Endothelial cell of umbilical vein (primary cell): ENCODE data around the gene OXSR1. TPM values are rescaled to one million over a fixed set of nuclear protein-coding genes. Genes with fewer than 3 reads are reported as not detected.

ENCODE experiments used
- BruUV-seq: library from RNA; stranded (reverse); fragments of 400-500 nt; replicated peaks from 2 replicates; lab custom pipeline; 2021; lab: Mats Ljungman, UMichigan
- CTCF ChIA-PET: fragments of 300-600, 350-600 bp; sonication (Branson Sonifier 250); formaldehyde crosslinking; loops from one replicate; lab custom pipeline; 2021; ENCODE audit warnings: antibody characterized with exemption, inconsistent platforms; lab: Charles Lee
- POLR2A ChIA-PET: fragments of 300-600, 350-600 bp; sonication (Branson Sonifier 250); formaldehyde crosslinking; loops from one replicate; lab custom pipeline; 2021; ENCODE audit warnings: antibody characterized with exemption, inconsistent platforms; lab: Charles Lee
- DNase-seq: peaks from one replicate; pipeline ENCODE4 v3.0.0-alpha.2; 2011; ENCODE audit warnings: low read depth, low spot score
- FAIRE-seq: peaks from 2 replicates; lab custom pipeline; 2011; peaks lifted over from hg19 to GRCh38; lab: Jason Lieb, UNC
- H2AFZ ChIP-seq: 2 replicates; pipeline ENCODE4 v1.6.0; 2012; ENCODE audit warnings: low read depth, low read length, control low read depth, inconsistent platforms
- H3K27ac ChIP-seq: 2 replicates; pipeline ENCODE4 v1.5.1; 2011; ENCODE audit warnings: low read depth, mild to moderate bottlenecking, control low read depth, low read length, moderate library complexity; ENCODE audit not compliant: insufficient read depth
- H3K27me3 ChIP-seq, 2 experiments: 2 replicates each; pipeline versions ENCODE4 v1.6.0 to v1.6.1; 2011; ENCODE audit warnings: low read length in 2 of 2, mixed read lengths in 1 of 2; ENCODE audit not compliant: control insufficient read depth in 2 of 2, insufficient read depth in 2 of 2
- H3K36me3 ChIP-seq, 2 experiments: 2 replicates in 1 of 2; 3 replicates in 1 of 2; pipeline ENCODE4 v1.5.1; 2011; ENCODE audit warnings: low read length in 2 of 2, mild to moderate bottlenecking in 1 of 2, moderate library complexity in 1 of 2; ENCODE audit not compliant: control insufficient read depth in 2 of 2, insufficient read depth in 2 of 2; ENCODE audit errors: extremely low read depth in 1 of 2
- H3K4me1 ChIP-seq: 3 replicates; pipeline ENCODE4 v1.5.1; 2011; ENCODE audit warnings: mild to moderate bottlenecking, low read length; ENCODE audit not compliant: control insufficient read depth, insufficient read depth; ENCODE audit errors: extremely low read depth
- H3K4me2 ChIP-seq: 2 replicates; pipeline ENCODE4 v1.6.1; 2011; ENCODE audit warnings: low read length, control low read depth, mixed read lengths; ENCODE audit not compliant: insufficient read depth
- H3K4me3 ChIP-seq, 3 experiments: fragments of 200-600 bp in 1 of 3; sonication (generic), shearing (Covaris generic) in 1 of 3; replicated peaks in 1 of 3; 2 replicates each; pipeline ENCODE4 v1.5.1; 2011 to 2016; ENCODE audit warnings: control low read depth in 3 of 3, low read length in 3 of 3, mild to moderate bottlenecking in 2 of 3, inconsistent platforms in 1 of 3, low read depth in 1 of 3, moderate library complexity in 1 of 3; ENCODE audit not compliant: insufficient read depth in 1 of 3
- H3K79me2 ChIP-seq: 2 replicates; pipeline ENCODE4 v1.6.0; 2012; ENCODE audit warnings: low read length, inconsistent platforms; ENCODE audit not compliant: control insufficient read depth, insufficient read depth
- H3K9ac ChIP-seq: replicated peaks from 2 replicates; pipeline ENCODE3; 2011; ENCODE audit warnings: low read length, control low read depth; ENCODE audit not compliant: insufficient read depth; ENCODE audit errors: extremely low read depth
- H3K9me1 ChIP-seq: replicated peaks from 3 replicates; pipeline ENCODE4 v1.6.0; 2011; ENCODE audit warnings: mild to moderate bottlenecking, low read length; ENCODE audit not compliant: control insufficient read depth, insufficient read depth; ENCODE audit errors: extremely low read depth
- H3K9me3 ChIP-seq: replicated peaks from 2 replicates; pipeline ENCODE4 v1.5.1; 2012; ENCODE audit warnings: low read length, inconsistent platforms; ENCODE audit not compliant: control insufficient read depth, insufficient read depth
- H4K20me1 ChIP-seq: replicated peaks from 2 replicates; pipeline ENCODE3; 2011; ENCODE audit warnings: mild to moderate bottlenecking, low read length; ENCODE audit not compliant: control insufficient read depth, insufficient read depth; ENCODE audit errors: extremely low read depth
- CTCF ChIP-seq, 2 donors: IDR thresholded peaks; 1 replicate in 1 of 2; 2 replicates in 1 of 2; pipeline ENCODE4 v1.5.1; 2011; ENCODE audit warnings: low read length in 2 of 2, mild to moderate bottlenecking in 2 of 2, moderate library complexity in 2 of 2, control low read depth in 1 of 2, inconsistent platforms in 1 of 2, low read depth in 1 of 2; ENCODE audit not compliant: insufficient read depth in 1 of 2; ENCODE audit errors: extremely low read depth in 1 of 2
- EZH2 ChIP-seq: IDR thresholded peaks from 2 replicates; pipeline ENCODE4 v1.6.1; 2012; ENCODE audit warnings: borderline replicate concordance, low read depth, mild to moderate bottlenecking, moderate library complexity, low read length, inconsistent platforms; ENCODE audit not compliant: severe bottlenecking
- FOS ChIP-seq: IDR thresholded peaks from 2 replicates; pipeline ENCODE4 v1.6.1; 2011; ENCODE audit warnings: mild to moderate bottlenecking, low read length, moderate library complexity, borderline replicate concordance; ENCODE audit not compliant: insufficient read depth
- GATA2 ChIP-seq: IDR thresholded peaks from 2 replicates; pipeline ENCODE4 v1.7.0; 2011; ENCODE audit warnings: low read depth, mild to moderate bottlenecking, moderate library complexity, mixed read lengths, low read length; ENCODE audit not compliant: insufficient read length, insufficient read depth
- JUN ChIP-seq: IDR thresholded peaks from 2 replicates; pipeline ENCODE4 v1.6.1; 2011; ENCODE audit warnings: borderline replicate concordance, low read depth; ENCODE audit not compliant: insufficient read length, insufficient read depth
- MAX ChIP-seq: IDR thresholded peaks from 2 replicates; pipeline ENCODE4 v1.6.1; 2011; ENCODE audit not compliant: insufficient read depth, insufficient read length
- MYC ChIP-seq: IDR thresholded peaks from one replicate; pipeline ENCODE4 v1.6.1; 2011; ENCODE audit warnings: mild to moderate bottlenecking, low read depth, low read length
- POLR2A ChIP-seq: IDR thresholded peaks from 2 replicates; pipeline ENCODE4 v1.6.1; 2012; ENCODE audit warnings: low read depth, mild to moderate bottlenecking, control low read depth, low read length
- POLR2AphosphoS5 ChIP-seq: IDR thresholded peaks from 2 replicates; pipeline ENCODE4 v1.6.1; 2012; ENCODE audit warnings: low read depth, mild to moderate bottlenecking, control low read depth, low read length, moderate library complexity; ENCODE audit not compliant: insufficient read depth
- dilution Hi-C: fragments of 300-500 bp; cut with MboI; formaldehyde crosslinking; loops from one replicate; pipeline ENCODE4 v1.15.0; 2019; ENCODE audit warnings: low sequenced_read_pairs; ENCODE audit not compliant: extremely low pct_ligation_motif_present
- intact Hi-C: fragments of 100-400 bp; cut with micrococcal nuclease; formaldehyde crosslinking; loops from one replicate; pipeline ENCODE4 v1.10.0; 2022
- polyA plus RNA-seq, 4 experiments: library from polyadenylated mRNA; depleted of rRNA in 3 of 4; stranded (reverse) in 3 of 4; unstranded in 1 of 4; fragments of >200 nt; gene quantifications; 2 replicates each; pipeline versions ENCODE4 v1.2.1 to v1.2.3, GENCODE V29; 2011 to 2012; ENCODE audit warnings: missing spikeins in 1 of 4
- total RNA-seq: library from RNA; stranded (reverse); gene quantifications from 2 replicates; pipeline ENCODE4 v1.2.3, GENCODE V29; 2021

The OXSR1 gene
- total and polyA plus RNA-seq, 2 donors (not counting 3 experiments of a cell fraction or from before 2014, with no cell fraction given), result 15.1 to 32.9 TPM

GRCh38 chr3:38245930-38246329 is 80.6 kb downstream of the OXSR1 start:
- no peak for TF ChIP-seq EZH2
- TF ChIP-seq JUN, result no peak
- TF ChIP-seq FOS, result no peak
- no peak for TF ChIP-seq GATA2
- no peak for TF ChIP-seq MYC
- TF ChIP-seq CTCF (IDR thresholded peaks at IDR 0.05; ENCODE audit: extremely low read depth in 1 of 2, insufficient read depth in 1 of 2, low read depth in 1 of 2, low read length in 2 of 2), result no peak
- no peak for TF ChIP-seq MAX
- TF ChIP-seq POLR2A, result no peak
- no peak for TF ChIP-seq POLR2AphosphoS5
- Histone ChIP-seq H3K4me1 (no peaks in the 10 kb centered on the region), H3K9me1 (no peaks in the 10 kb centered on the region), H3K4me2 (no peak overlapping the region), H3K9me3 (no peaks in the 10 kb centered on the region), H3K4me3 (no peak overlapping the region), H3K27me3 (no peaks in the 10 kb centered on the region), H3K9ac (no peak overlapping the region), H2AFZ (no peak overlapping the region), H4K20me1 (no peaks in the 10 kb centered on the region), H3K36me3 (peaks cover 0 to 9% of the 10 kb centered on the region in 2 experiments), H3K79me2 (no peaks in the 10 kb centered on the region), H3K27ac (no peak overlapping the region)
- intact Hi-C loops, result loop anchor here (2.0 kb wide), 1 partner anchor 109 kb away; the partner anchor contains the start of gene ACAA1
- CTCF ChIA-PET, result no interaction called here
- no TSS peak for BruUV-seq
- FAIRE-seq (no peak), DNase-seq (no peak)
- dilution Hi-C loops, result no loop called here
- POLR2A ChIA-PET, result no interaction called here
